Measurements from ENCODE around the gene GDE1. TPM values are rescaled to one million over a fixed set of nuclear protein-coding genes. Genes with fewer than 3 reads are reported as not detected.

GDE1 gene
- total RNA-seq, 2 donors from 2014 or later, result 49.9 to 56.5 TPM

GRCh38 chr16:19468300-19468699 is 53.6 kb downstream of the GDE1 start:
- no peak overlapping the region for H3K4me3 ChIP-seq (ENCODE audit: low read length)
- 96 to 100% methylated on average over 1 to 3 of the region's 3 CpGs for WGBS, 2 experiments (ENCODE audit: insufficient coverage in 1 of 2, insufficient read length in 1 of 2)

GRCh38 chr16:19463468-19464315 is 58.2 kb downstream of the GDE1 start:
- H3K27me3 ChIP-seq (ENCODE audit: control insufficient read depth, insufficient read depth, low read length, poor library complexity, severe bottlenecking), result no peaks in the 10 kb centered on the region
- H3K36me3 ChIP-seq (ENCODE audit: control insufficient read depth, insufficient read depth, low read length), result no peaks in the 10 kb centered on the region
- H3K9ac ChIP-seq (ENCODE audit: extremely low read depth, low read length, poor library complexity, severe bottlenecking), result no peak overlapping the region
- TF ChIP-seq CTCF (conservative IDR thresholded peaks at IDR 0.05), result no peak
- H3K4me1 ChIP-seq (ENCODE audit: control insufficient read depth, insufficient read depth, low read length), result peaks cover 3% of the 10 kb centered on the region
- no peak for DNase-seq
- Mint-ChIP-seq H3K27ac (no peak overlapping the region), H3K4me3 (no peak overlapping the region), H3K27me3 (ENCODE audit: insufficient read depth) (no peaks in the 10 kb centered on the region), H3K36me3 (ENCODE audit: low read depth) (peaks cover 2% of the 10 kb centered on the region), H3K4me1 (peaks cover 6% of the 10 kb centered on the region), H3K9me3 (peaks cover 6% of the 10 kb centered on the region)
- no peak overlapping the region for H3K4me3 ChIP-seq (ENCODE audit: low read length)
- H3K27ac ChIP-seq (ENCODE audit: low read depth, low read length), result no peak overlapping the region
- H3K9me3 ChIP-seq (ENCODE audit: control insufficient read depth, low read length), result peaks cover 6% of the 10 kb centered on the region
- 93 to 94% methylated on average over 9 to 12 of the region's 12 CpGs for WGBS, 2 experiments (ENCODE audit: insufficient coverage in 1 of 2, insufficient read length in 1 of 2)

More at GRCh38 chr16:19468300-19468699, 53.6 kb downstream of the GDE1 start:
- no peak for TF ChIP-seq CTCF (conservative IDR thresholded peaks at IDR 0.05)
- no peaks in the 10 kb centered on the region for H3K27me3 Mint-ChIP-seq (ENCODE audit: insufficient read depth)
- H3K9me3 Mint-ChIP-seq, result peaks cover 17% of the 10 kb centered on the region
- H3K4me3 Mint-ChIP-seq, result no peak overlapping the region
- no peak overlapping the region for H3K27ac Mint-ChIP-seq
- Histone ChIP-seq H3K4me1 (ENCODE audit: control insufficient read depth, insufficient read depth, low read length) (peaks cover 2% of the 10 kb centered on the region), H3K27ac (ENCODE audit: low read depth, low read length) (no peak overlapping the region), H3K36me3 (ENCODE audit: control insufficient read depth, insufficient read depth, low read length) (no peaks in the 10 kb centered on the region), H3K9ac (ENCODE audit: extremely low read depth, low read length, poor library complexity, severe bottlenecking) (no peak overlapping the region), H3K27me3 (ENCODE audit: control insufficient read depth, insufficient read depth, low read length, poor library complexity, severe bottlenecking) (no peaks in the 10 kb centered on the region), H3K9me3 (ENCODE audit: control insufficient read depth, low read length) (peaks cover 15% of the 10 kb centered on the region)
- peaks cover 5% of the 10 kb centered on the region for H3K36me3 Mint-ChIP-seq (ENCODE audit: low read depth)
- DNase-seq, result no peak
- H3K4me1 Mint-ChIP-seq, result peaks cover 5% of the 10 kb centered on the region

- no peak overlapping the region for H3K4me3 ChIP-seq (ENCODE audit: low read length)
- no peaks in the 10 kb centered on the region for H3K36me3 Mint-ChIP-seq (ENCODE audit: low read depth)
These were observed 61.5 kb downstream of the GDE1 start for GRCh38 chr16:19460397-19460796.

More at GRCh38 chr16:19460397-19460796, 61.5 kb downstream of the GDE1 start:
- Mint-ChIP-seq H3K4me3 (no peak overlapping the region), H3K27me3 (ENCODE audit: insufficient read depth) (no peaks in the 10 kb centered on the region), H3K4me1 (peaks cover 6% of the 10 kb centered on the region), H3K9me3 (no peaks in the 10 kb centered on the region), H3K27ac (no peak overlapping the region)
- Histone ChIP-seq H3K9me3 (ENCODE audit: control insufficient read depth, low read length) (no peaks in the 10 kb centered on the region), H3K27ac (ENCODE audit: low read depth, low read length) (no peak overlapping the region), H3K36me3 (ENCODE audit: control insufficient read depth, insufficient read depth, low read length) (no peaks in the 10 kb centered on the region), H3K9ac (ENCODE audit: extremely low read depth, low read length, poor library complexity, severe bottlenecking) (no peak overlapping the region), H3K27me3 (ENCODE audit: control insufficient read depth, insufficient read depth, low read length, poor library complexity, severe bottlenecking) (no peaks in the 10 kb centered on the region), H3K4me1 (ENCODE audit: control insufficient read depth, insufficient read depth, low read length) (peaks cover 3% of the 10 kb centered on the region)
- no peak for DNase-seq
- 100% methylated on average over 2 of the region's 2 CpGs; no CpG with 5 or more reads in 1 of the 2 experiments for WGBS, 2 experiments (ENCODE audit: insufficient coverage in 1 of 2, insufficient read length in 1 of 2)
- TF ChIP-seq CTCF (conservative IDR thresholded peaks at IDR 0.05), result no peak
